NCI-H2107 treated with DMSO at 0.1 percent for 48 hours (cell line): ENCODE measurements around the gene CCNY.

Experiments
- DNase-seq: peaks from one replicate; lab custom pipeline; 2025; ENCODE audit not compliant: unreplicated experiment; lab: John Stamatoyannopoulos, UW

CCNY gene

DNA sequence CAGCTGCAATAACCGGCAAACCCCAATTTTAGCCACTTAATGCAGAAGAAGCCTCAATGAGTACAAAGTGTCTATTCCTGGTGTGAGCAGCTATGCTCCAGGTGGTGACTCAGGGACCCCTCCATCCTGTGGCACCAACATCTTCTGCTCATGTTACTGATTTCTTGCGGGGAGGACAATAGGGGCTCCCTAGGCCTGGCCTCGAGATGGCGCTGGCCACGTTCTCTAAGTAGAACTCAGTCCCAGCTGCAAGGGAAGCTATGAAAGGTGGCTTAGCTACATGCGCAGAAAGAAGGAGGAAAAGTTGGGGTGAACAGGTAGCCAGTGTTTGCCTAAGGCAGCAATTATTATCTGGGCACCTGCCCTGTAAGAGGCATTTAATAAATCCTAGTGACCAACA, 275.4 kb downstream of the CCNY start:
- DNase-seq, result no peak

GRCh38 chr10:35612385-35613106, 276.2 kb downstream of the CCNY start:
- DNase-seq, result no peak

- no peak for DNase-seq
Observed at GRCh38 chr10:35613107-35613440, 276.8 kb downstream of the CCNY start.

- DNase-seq, result no peak
Observed at GRCh38 chr10:35613597-35614226, 277.4 kb downstream of the CCNY start.

- DNase-seq, result no peak
Observed at GRCh38 chr10:35614312-35614711, 278.0 kb downstream of the CCNY start.
